Measurements from ENCODE around the gene DHRS7C.

The DHRS7C gene, protein sequence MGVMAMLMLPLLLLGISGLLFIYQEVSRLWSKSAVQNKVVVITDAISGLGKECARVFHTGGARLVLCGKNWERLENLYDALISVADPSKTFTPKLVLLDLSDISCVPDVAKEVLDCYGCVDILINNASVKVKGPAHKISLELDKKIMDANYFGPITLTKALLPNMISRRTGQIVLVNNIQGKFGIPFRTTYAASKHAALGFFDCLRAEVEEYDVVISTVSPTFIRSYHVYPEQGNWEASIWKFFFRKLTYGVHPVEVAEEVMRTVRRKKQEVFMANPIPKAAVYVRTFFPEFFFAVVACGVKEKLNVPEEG

DNA sequence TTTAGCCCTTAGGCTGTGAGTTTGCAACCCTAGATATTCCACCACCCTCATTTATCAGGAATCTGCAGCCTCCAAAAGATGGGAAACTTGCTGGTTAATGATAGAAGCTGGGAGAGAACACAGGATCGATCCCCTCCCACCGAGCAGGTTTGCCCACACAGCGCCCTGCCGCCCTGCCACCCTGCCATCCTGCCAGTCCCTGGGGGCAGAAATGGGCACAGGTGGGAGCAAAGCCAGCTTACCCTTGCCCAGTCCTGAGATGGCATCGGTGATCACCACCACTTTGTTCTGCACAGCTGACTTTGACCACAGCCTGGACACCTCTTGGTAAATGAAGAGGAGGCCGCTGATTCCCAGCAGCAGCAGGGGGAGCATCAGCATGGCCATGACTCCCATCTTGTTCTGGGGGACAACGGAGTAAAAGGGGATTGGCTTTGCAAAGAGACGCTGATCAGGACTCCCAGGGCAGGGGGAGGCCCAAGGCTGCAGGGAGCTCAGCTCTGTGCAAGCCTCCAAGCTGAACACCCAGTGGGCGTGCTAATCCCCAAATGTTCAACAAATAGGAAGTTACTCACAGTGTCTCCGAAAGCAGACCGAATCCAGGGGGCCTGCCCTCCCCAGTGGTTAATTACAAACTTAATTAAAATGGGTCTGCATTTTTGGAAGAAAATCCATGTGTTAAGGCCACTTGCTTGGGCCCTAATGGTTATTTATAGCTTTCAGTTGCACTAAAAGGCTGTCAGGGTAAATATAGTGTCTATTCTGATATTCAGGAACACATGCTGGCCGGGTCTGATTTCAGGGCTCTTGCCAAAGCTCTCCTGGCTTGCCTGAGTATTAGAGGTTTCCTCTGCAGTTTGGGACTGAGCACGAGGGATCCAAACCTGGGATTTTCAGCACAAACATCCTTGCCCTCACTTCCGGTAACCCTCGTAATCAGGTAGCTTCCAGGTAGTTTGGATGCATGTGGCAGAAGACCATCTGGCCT, at the start of gene DHRS7C:
DHRS7C (minus strand) TSS at position 704 of the 988 bp plus-strand sequence; CDS start at position 396, 308 bp downstream.
- no peak for DNase-seq (ENCODE audit: low spot score)

DNA sequence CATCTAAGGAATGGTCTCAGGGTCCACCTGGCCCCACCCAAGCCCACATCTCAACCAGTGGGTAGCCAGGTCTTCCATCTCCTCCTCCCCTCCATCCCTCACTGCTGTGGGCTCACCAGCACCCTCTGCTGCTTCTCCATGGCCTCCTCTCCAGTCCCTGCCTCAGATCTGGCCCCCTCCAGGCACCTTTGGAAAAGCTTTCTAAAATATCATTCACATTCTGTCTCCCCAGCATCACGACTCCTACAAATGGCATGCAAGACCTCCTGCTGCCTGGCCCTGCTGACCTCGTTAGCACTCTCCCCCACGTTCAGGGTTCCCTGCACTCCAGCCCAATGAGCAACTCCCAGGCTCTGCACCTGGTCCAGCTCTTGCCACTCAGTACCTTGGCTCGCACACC, 48.0 kb upstream of the DHRS7C start:
- no peak for DNase-seq (ENCODE audit: low spot score)

DNA sequence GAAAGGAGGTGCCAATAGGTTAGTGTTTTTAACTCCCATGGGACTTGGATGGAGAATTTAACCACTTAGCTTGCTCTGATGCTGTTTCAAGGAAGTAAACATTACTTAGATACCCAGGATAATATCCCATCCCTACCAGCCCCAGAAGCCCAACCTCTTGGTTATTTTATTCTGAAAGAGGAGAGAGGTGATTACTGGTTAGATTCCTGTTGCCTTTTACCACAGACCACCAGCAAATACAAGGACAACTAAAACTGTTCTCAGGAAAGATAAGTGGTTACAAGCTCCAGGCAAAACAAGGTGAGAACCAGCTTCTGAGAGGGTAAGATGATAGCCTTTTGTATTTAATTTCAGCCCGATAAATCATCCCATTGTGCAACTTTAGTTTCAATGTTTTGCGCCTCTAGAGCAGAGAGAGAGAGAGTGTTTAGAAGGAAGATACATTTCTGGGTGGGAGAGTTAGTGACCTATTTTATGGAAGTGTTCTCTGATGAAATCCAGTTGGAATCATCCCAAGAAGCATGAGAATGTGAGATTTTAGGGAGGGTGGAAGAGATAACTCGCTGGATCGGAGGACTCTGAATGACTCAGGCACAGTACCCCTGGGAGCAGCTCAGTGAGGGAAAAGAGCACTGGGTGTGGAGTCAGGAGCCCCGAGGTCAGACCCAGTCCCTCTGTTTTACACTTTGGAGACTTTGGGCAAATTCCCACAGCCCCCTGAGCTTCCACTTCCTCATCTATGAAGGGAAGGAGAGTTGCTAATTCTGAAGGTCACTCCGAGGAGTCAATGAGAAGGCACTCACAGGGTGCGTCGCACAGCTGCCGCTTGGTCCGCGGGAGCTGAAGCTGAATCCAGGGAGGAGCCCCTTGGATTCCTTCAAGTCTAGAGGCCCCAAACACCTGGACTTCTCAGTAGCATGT, 46.4 kb upstream of the DHRS7C start:
- peak; percentile 37 for DNase-seq (ENCODE audit: low spot score)

DNA sequence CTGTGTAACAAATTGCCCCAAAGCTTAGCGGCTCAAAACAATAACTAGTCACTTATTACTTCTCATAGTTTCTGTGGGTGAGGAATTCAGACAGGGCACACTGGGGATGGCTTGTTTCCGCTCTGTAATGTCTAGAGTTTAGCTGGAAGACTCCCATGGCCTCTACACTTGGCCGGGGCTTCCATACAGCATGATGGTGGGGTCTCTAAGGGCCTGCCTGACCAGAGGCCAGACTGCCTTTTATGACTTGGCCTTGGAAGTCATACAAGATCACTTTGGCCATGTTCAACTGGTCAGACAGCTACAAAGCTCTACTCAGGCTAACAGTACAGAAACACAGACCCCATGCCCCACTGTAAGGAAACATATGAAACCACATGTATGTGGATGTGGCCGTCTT, 42.5 kb upstream of the DHRS7C start:
- DNase-seq (ENCODE audit: low spot score), result no peak

DNA sequence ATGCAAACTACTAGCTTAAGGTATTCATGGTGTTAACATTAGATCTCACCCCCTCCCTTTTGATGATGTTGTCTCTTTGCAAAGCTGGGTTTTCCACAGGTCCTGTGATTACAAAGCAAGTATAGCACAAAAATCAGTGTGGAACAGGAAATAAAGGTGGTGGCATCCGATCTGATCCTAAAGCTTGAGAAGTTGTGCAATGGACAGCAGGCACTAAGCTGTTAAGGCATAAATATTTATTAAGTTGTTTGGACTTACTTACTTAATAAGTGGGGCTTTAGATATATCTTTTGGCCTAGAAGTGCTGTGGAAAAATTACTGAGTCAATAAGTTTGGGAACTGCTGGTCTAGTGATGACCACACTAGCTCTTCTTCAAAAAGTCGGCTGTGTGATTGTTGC, 39.3 kb upstream of the DHRS7C start:
- DNase-seq (ENCODE audit: low spot score), result no peak

DNA sequence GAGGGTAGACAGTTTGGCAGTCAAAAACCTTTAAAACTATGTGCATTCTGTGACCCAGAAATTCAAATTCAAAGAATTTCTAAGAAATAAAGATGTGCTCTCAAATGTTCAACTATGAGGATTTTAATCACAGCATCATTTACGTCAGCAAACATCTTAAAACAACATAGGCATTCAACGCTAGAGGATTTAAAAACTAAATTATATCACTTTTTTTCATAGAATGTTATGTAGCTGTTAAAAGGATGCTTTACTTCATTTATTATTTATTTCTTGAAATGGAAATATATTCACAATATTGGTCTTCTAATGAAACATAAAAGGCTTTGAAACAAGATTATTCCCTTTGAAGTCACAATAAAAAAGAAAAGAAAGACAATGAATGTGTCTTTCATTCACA, 38.0 kb upstream of the DHRS7C start:
- no peak for DNase-seq (ENCODE audit: low spot score)

DNA sequence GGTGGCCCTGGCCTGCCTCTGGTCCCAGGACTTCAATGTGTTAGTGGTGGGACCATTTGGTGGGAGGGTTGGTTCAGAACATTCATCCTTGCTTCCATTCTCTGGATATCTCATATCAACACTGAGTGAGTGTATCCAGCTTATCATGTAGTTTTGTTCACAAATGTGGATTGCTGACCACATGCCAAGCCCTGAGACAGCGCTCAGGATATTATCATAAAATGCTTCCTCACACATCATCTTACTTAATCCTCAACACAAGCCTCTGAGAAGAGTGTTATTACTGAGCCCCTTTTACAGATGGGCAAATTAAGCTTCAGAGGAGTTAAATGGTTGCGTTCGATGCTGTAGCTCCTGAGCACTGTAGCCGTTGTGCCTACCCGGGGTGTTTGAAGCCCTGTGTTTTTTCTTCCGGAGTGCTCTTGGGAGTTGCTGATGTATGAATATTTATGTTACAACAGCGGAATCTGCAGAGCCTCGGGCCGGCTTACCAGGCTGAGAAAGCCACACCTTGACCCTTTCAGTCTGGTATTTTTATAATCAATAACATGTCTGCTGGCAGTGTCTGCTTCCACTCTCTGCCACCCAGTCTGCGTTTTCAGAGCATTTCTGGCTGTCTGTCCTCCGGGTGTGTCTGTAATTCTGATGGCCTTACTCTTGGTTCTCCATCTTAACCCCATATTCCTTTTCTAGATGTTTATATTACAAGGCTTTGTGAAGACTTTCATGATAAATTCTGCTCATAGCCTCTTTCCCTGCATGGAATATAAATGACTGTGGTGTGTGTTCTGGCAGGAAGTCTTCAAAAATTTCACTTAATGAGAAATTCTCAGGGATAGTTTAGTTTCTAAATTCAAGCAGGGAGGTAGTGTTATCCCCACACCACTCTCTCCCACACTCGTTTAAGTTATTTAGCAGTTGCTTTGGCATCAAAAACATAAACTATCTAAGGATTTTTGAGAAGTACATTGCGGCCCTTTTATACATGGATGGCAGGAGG, 37.2 kb upstream of the DHRS7C start:
- no peak for DNase-seq (ENCODE audit: low spot score)

DNA sequence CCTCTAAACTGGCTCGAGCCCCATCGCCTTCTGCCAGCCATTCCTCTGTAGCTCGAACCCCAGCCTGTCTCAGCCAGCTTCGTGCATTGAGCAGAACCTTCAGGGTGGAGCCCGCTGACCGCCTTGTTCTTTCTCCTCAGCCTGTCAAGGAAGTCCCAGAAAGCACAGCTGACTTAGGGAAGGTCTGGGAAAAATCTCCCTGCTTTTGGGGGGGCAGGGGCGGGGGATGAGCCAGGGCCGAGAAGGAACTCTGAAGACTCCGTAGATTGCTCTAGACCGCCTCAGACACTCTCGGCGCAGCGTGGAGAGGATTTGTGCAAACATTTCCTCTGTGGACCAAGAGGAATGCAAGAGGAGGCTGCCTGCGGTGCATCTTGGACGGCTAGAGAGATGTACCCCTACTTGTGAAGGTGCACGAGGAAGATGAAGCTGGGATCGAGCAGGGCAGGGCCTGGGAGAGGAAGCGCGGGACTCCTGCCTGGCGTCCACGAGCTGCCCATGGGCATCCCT, 34.3 kb upstream of the DHRS7C start, which contains the start of gene GLP2R:
GLP2R (plus strand) TSS at position 284 of the 510 bp plus-strand sequence; CDS start at position 424, 140 bp downstream.
- no peak for DNase-seq (ENCODE audit: low spot score)

DNA sequence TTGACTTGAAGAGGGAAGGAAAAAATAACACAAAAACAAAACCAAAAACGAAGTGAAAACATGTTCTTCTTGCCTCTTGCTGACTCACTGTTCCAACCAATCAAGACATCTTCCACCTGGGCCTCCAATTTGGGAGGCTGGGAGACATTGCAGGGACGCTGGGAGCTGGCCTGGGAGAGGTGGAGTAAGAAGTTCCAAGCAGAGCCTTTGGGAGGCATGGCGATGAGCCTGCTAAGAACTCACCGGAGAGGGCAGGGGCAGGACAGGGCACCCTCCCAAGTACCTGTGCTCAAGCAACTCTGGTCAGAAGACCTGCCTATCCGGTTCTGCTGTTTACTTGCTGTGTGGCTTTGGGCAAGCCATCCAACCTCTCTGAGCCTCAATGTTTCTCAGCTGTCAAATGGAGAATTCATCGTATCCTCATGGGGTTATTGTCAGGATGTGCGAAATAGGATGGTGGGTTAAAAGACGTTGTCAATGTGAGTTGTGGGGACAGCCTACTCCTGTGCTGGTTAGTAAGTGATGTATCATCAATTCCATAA, 33.5 kb upstream of the DHRS7C start:
- DNase-seq (ENCODE audit: low spot score), result no peak

DNA sequence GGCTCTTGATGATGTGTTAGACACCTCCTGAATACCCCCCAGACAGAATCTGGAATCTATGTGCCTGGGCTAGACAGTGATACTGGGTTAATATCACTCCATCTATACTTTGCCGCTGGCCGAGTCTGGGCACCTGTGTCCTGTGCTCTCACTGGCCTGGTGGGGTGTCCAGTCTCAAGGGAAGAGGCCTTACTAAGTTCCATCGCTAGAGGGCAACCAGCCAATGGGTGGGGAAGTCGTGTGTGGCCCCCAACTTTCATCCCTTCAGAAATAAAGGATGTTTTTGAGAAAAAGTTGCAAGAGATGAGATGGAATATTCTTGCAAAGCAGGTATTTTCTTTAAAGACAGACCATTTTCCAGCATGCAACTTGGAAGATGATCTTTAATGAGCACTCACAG, 32.7 kb upstream of the DHRS7C start:
- no peak for DNase-seq (ENCODE audit: low spot score)

DNA sequence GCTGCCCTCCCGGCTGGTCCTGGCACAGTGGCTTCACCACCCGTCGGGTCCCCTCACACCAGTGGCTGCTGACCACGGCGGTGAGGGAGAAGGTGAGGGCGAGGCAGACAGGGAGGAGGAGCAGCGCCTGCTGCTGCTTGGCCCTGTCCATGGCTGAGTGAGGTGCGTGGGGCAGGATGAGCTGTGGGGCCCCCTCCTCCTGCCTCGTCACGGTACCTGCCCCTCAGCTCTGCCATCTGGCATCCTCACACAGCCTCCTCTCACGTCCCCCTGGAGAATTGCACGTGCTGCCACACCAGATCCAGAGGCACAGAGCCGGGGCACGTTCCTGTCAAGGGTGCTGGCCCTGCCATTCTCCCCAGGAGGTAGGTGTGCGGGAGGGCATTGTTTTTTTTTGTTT, 30.5 kb upstream of the DHRS7C start, which contains the start of gene GSG1L2:
GSG1L2 (minus strand) TSS at position 159 of the 400 bp plus-strand sequence; CDS start at position 151, 8 bp downstream.
- no peak for DNase-seq (ENCODE audit: low spot score)

DNA sequence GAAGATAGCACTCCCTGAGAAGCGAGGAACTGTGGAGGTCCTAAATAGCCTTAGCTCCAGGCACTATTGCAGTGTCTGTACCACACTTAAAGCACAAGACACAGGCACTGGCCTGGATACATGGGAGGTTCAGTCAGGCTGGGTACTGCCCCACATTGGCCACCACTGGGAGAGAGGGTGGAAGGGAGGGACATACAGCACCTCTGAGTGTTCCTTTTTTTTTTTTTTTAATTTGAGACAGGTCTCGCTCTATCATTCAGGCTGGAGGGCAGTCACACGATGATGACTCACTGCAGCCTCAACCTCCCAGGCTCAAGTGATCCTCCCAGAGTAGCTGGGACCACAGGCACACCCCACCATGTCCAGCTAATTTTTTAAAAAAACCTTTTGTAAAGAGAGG, 29.1 kb upstream of the DHRS7C start:
- no peak for DNase-seq (ENCODE audit: low spot score)

DNA sequence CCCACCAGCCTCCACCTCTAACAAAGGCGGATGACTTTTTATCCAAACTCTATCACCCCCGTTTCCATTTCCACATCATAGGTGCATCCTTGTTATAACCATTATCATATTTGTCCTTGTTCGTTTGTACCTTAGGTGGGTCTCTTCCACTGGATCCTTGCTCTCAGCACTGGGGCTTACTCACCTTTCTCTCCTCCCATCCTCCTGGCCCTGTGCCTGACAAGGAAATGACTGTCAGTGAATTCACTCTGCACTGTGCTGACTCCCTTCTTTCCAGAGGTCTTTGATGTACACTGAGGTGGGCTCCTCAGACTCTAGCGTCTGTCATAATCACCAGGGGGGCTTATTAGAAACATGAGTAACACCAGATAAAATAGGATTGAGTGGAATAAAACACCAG, 27.4 kb upstream of the DHRS7C start:
- no peak for DNase-seq (ENCODE audit: low spot score)

DNA sequence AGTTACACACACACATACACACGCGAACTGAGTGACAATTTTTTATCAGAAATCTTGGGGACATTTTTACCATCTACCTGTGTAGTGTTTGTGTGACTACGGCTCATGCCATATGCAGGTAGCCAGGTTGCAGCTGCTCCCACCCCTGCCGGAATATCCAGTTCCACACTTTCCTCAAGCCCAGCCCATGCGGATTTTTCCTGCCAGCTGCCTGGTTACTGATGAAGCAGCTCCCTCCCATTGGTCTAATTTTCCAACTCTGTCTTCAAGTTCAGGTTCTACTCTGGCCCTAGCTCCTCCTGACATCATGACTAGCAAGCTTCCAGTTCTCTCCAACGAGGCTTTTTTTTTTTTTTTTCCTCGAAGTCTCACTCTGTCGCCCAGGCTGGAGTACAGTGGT, 25.7 kb upstream of the DHRS7C start:
- no peak for DNase-seq (ENCODE audit: low spot score)

DNA sequence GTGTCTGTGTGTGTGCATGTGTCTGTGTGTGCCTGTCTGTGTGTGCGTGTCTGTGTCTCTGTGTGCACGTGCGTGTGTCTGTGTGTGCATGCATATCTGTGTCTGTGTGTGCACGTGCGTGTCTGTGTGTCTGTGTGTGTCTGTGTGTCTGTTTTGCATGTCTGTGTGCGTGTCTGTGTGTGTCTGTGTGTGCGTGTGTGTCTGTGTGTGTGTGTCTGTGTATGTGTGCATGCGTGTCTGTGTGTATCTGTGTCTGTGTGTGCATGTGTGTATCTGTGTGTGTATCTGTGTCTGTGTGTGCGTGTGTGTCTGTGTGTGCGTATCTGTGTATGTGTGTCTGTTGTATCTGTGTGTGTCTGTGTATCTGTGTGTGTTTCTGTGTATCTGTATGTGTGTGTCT, 25.1 kb upstream of the DHRS7C start:
- no peak for DNase-seq (ENCODE audit: low spot score)

DNA sequence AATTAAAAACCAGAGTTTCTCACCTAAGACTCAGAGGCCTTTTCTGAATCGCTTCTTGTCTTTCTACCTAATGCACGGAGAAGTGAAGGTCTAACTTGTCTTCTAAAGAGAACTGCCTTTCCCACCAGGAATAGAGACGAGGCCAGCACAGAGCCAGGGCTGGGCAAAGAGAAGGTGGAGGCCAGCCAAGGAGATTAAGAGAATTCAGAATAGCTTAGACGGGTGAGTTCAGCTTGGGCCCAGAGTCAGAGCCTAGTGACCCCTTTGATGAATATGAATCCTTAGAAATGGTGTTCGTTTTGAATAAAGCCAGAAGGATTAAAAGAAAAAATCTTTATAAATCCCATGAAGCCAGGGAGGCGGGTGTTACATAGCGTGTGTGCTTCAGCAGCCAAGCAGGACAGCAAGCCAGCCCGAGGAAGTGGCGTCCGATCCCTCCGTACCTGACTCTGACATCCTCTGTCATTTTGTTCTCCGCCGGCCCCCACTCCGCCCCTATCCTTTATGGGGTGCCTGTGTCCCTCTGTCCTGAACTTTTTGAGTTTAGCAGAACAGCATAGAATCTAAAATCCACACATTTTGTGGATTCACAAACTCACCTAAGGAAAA, 23.0 kb upstream of the DHRS7C start:
- DNase-seq (ENCODE audit: low spot score), result no peak

DNA sequence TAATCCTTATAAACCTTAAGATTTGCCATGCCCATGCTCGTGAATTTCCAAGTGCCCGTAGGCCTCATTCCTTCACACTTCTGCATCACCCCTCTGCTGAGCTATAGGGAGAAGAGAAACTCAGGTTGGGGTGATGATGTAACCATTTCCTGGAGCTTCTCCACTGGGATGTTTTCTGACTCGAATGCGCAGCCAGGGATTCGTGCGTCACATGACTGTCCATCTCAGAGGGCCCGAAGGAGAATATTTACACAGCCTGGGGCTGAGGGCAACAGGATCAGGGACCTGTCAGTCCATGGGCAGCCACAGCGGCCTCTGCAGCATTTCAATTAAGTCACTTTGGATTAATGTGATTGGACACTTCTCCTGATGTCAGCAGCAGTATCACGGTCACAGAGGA, 21.8 kb upstream of the DHRS7C start:
- DNase-seq (ENCODE audit: low spot score), result no peak

DNA sequence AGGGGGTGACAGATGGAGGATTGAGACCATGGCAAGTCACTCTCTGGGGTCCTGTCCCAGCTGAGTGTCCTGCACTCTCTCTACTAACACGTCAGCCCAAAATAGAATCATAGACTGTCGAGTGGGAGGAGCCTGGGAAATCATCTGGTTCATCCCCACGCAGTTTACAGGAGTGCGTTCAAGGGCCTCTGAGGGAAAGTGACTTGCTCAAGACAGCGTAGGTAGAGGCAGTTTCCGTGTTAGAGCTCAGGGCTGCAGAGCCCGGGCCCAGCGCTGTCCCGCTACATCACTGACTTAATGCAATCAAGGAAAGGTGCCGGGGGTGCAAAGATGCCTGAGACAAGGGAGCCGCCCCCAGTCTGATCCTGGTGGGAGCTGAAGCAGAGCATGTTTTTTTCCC, 20.1 kb upstream of the DHRS7C start:
- no peak for DNase-seq (ENCODE audit: low spot score)

DNA sequence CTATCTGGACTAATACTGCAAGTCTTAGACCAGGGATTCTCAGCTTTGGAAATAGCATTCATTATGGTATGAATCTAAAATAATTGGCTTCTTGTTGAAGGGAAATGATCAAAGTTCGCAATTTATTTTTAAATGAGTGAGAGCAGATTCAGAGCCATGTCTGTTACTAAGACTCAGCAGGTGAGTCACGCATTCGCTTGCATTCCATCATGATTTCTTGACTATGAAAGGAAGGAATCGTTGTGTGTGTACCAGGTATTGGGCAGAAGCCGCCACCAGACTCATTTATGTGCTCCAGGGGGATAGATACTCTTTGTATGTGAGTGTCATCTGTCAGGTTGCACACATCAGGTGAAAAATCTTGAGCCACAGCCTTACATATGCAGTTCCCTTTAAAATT, 19.7 kb upstream of the DHRS7C start:
- DNase-seq (ENCODE audit: low spot score), result no peak

All from LoVo (cell line).